ENCODE data around the gene FIBCD1.

Gene FIBCD1

DNA sequence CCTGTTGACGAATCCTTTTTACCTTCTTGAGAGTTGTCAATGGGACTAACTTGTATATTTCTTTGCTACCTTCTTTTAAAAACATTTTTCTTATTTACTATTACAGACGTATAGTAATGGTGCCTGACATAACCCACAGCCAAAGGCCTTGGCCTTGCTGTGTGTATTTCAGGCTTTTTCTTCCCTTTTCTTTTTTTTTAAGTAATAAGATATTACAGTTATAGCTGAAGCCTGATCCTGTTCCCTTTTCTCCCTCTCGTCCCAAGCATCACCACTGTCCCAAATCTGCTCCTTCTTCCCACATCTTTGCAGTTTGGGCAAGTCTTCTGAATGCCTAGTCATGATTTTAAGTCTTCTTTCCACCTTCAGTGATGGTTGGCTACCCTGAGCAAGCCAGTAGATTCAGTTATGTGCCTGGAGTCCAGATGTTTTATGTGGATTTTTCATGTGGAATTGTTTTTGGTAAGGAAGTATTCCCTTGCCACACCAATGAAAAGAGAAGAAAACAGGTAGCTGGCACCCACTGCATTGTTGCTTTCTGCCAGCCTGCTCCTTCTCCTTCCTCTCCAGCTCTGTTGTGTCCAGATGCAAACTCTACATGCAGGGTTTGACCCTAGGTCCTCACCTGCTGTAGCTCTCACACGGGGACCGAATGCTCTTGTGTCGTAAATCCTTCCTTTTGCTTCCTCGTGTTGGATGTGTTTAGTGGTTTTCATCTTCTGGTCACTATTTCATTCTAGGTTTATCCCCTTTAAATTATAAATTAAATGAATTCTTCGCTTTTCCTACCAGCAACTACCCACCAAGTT is 77.5 kb downstream of the FIBCD1 start:
- DNase-seq (ENCODE audit: low read depth, low spot score) = no peak

DNA sequence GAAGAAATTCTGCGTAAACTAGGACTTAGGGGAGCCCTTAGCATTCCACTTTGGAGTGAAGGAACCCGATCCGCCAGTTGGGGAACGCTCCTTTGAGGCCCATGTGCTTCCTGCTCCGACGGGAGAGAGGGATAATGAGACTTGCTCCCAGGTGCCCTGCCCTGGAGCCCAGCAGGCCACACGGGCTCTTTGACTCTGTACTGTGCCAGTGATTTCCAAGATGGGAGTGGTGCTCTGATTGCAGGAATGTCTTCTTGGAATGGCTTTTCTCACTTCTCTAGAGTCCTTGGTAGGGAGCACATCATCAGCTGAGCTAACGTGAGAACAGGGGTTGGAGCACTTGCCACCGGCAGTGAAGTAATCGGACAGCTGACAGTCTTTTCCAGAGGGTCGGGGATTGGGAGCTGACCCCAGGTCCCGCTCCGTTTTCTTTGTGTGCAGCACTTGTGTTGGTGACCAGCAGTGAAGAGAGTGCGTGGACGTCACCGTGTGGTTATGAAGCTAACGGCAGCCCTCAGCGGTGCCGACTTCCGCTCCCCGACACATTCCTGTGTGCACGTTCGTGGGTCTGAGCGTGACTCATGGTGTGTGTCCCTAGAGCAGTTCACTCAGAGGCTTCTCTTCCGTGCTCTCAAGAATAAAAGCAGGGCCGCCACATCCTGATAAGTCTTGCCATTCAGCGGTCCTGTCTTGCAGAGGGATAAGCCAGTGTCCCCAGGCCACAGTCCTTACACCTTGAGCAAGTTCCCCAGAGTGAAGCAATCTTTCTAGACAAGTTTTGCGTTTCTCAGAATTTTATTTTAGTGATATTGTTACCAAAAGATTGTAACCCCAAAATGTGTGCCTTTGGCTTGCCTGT is 78.4 kb downstream of the FIBCD1 start:
- peak; percentile 74 for DNase-seq (ENCODE audit: low read depth, low spot score)

DNA sequence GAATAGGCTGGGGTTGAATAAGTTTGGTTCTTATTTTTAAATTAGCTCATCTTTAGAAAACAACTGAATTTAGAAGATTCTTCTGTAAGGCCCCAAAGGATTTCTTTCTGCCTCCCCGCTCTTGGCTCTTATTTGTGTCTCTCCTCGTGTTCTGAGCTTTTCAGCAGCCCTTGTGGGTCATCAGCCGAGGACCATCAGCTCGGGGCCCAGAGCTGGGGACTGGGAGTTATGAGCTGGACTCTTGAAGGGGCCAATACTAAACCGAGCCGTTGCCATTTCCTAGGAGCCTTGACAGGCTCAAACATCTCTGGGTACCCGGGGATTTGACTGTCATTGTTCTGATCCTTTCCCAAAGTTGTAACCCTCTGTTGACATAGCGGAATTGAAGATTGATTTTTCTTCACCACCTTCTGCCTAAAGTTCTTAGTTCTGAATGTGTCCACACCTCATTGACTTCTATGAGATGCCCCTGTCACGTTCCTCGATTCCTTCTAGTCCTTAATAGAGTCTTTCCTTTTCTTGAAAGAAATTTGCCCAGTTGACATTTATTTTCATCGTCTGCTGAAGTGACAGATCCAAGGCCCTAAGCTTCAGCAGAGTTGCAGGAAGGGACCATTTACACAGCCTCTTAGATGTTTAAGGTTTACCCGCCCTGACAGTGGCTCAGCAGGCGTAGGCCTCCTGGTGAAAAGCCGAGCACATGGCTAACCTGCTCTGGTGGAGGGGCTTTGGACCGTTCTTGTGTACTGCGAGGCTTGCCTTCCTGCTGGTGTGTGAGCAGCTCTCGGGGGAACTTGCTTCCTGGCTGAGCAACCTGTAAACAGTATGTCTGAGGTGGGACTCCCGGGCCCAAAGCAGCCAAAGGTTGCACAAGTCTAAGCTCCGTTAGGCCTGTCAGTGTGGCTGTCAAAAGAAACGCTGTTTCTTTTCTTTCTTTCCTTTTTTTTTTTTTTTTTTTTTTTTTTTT is 80.0 kb downstream of the FIBCD1 start:
- DNase-seq (ENCODE audit: low read depth, low spot score) = no peak

DNA sequence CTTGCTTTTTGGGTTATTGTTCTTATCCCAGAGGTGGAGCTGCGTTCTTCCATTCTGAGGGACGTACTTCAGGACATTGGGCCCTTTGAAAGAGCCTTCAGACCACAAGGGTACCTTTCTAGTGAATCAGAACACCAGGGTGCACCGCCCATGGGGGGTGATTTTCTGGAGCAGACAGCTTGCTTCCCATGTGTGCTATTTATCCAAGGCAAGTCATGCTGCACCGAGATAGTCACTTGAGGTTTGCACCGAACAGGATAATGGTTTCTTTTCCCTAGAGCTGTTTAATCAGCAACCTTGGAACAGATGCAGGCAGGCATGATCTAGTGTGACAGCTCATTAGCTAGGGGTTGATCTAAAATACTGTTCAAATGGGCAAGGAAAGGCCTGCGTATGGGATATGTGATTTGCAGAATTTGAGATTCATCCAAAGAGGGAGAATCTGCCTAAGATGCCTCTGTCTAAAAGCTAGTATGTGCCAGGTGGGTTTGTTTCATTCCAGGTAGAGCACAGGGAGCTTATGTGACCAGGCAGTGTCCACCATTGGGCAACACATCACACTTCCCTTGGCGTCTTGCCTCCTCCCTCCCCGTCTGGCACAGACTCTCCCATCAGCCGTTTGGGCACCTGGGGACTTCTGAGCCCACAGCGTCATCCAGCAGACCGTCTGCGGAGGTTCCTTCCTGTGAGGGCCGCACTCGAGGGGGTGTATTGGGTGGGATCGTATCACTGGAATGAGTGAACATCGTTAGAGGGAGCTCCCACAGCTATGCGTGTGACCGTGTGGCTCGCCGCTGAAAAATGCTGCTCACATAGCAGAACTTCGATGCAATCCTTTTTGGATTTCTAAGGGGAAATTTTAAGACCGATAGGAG is 80.9 kb downstream of the FIBCD1 start:
- DNase-seq (ENCODE audit: low read depth, low spot score) = no peak

DNA sequence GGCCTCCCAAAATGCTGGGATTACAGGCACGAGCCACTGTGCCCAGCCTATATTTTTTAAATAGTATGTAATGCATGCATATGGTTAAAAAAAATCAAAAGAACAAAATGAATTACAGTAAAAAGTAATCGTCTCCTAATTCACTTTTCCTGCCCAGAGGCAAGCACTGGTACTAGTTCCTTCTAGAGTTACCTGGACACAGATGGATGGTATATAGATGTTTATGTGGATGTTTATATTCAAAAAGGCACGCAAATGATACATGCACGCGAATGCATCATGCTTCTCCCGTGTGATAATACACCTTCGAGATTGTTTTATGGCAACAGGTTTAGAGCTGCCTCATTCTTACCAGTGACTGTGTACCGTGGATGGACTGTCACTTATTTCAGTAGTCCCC is 82.6 kb downstream of the FIBCD1 start:
- DNase-seq (ENCODE audit: low read depth, low spot score) = no peak

DNA sequence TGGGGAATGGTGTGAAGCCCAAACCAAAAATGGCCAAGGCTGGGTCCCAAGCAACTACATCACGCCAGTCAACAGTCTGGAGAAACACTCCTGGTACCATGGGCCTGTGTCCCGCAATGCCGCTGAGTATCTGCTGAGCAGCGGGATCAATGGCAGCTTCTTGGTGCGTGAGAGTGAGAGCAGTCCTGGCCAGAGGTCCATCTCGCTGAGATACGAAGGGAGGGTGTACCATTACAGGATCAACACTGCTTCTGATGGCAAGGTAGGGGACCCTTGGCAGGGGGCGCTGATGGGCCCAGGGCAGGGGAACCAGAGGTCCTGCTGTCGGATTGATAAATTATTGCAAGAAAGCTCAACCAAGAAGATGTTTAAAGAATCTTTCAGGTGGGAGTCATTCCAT is 84.2 kb downstream of the FIBCD1 start:
- no peak for DNase-seq (ENCODE audit: low read depth, low spot score)

DNA sequence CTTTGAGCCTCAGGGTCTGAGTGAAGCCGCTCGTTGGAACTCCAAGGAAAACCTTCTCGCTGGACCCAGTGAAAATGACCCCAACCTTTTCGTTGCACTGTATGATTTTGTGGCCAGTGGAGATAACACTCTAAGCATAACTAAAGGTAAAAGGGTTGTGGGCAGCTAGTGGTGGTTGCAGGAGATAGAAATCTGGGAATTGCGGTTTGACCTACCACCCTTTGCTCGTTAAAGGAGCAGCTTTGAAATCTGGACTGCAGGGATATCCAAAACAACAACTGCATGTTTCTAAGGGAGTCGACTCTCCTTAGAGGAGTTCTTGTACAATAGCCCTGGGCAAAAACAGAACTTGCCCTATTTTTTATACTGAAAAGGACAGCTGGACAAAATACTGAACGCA is 85.0 kb downstream of the FIBCD1 start:
- DNase-seq (ENCODE audit: low read depth, low spot score) = no peak

DNA sequence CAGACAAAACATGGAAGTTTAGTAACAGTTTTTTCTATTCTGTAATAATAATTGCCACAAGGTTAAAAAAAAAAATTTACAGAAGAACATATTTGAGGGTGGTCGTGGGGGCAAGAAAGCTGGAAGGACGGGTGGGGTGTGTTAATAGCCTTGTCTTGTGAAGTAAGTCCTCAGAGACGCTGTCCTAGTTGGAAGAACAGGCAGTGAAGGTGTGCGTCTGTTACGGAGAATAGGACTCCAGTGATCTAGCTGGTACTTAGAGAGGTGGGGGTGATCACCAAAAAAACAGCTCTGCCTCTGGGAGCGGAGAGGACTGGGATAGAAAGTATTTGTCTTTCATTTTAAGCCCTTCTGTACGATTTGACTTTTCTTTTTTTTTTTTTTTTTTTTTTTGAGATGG is 86.2 kb downstream of the FIBCD1 start:
- no peak for DNase-seq (ENCODE audit: low read depth, low spot score)
